Measurements from ENCODE around the gene TLL2. TPM values are rescaled to one million over a fixed set of nuclear protein-coding genes. Genes with fewer than 3 reads are reported as not detected.

Gene TLL2
- total and polyA plus RNA-seq, 2 of the 4 experiments (the other 2 are of a cell fraction): under 0.01 to 0.05 TPM

- intact Hi-C loops (cut with micrococcal nuclease): no loop called here
- no peak overlapping the region for H3K4me2 ChIP-seq (ENCODE audit: low read depth, low read length)
- no peak overlapping the region for H3K27ac ChIP-seq (ENCODE audit: insufficient read depth, low read length)
- POLR2A ChIA-PET (ENCODE audit: unreplicated experiment): no interaction called here
- no peak overlapping the region for H3K4me3 ChIP-seq (ENCODE audit: insufficient read depth, low read depth, low read length)
- H4K20me1 ChIP-seq (ENCODE audit: insufficient read depth, low read length): peaks cover 16% of the 10 kb centered on the region; the same call in 1 of the 2 replicates
- no peak overlapping the region for H4K5ac ChIP-seq (ENCODE audit: low read depth, low read length)
- peaks cover 8% of the 10 kb centered on the region; the same call in 1 of the 2 replicates for H3K9me1 ChIP-seq (ENCODE audit: insufficient read depth, low read length)
- H2AK5ac ChIP-seq (ENCODE audit: low read depth, low read length): no peak overlapping the region
- H2AK9ac ChIP-seq (replicated peaks; ENCODE audit: low read depth, low read length, poor library complexity): no peak overlapping the region
- dilution Hi-C loops (cut with HindIII; ENCODE audit: low sequenced_read_pairs, unreplicated experiment): no loop called here
- H3K18ac ChIP-seq (ENCODE audit: low read depth, low read length): no peak overlapping the region
- H3K4ac ChIP-seq (ENCODE audit: low read depth, low read length): no peak overlapping the region
- H3K36me3 ChIP-seq (ENCODE audit: control insufficient read depth, insufficient read depth, low read length): peaks cover 5% of the 10 kb centered on the region
- H2BK120ac ChIP-seq (ENCODE audit: low read depth, low read length): no peak overlapping the region
- CTCF ChIA-PET: no interaction called here
- H3K9ac ChIP-seq (ENCODE audit: low read depth, low read length): no peak overlapping the region
- H2BK5ac ChIP-seq (ENCODE audit: low read depth, low read length, poor library complexity, severe bottlenecking): no peak overlapping the region
- no peak overlapping the region for H4K91ac ChIP-seq (ENCODE audit: insufficient read depth, low read depth, low read length)
- no peak overlapping the region for H2AFZ ChIP-seq (replicated peaks; ENCODE audit: low read length, poor library complexity)
- H3K79me1 ChIP-seq (ENCODE audit: low read depth in 1 of 2, low read length in 2 of 2): 0 out of 4 replicates have a peak, but pooled peaks cover 0 to 6% of the 10 kb centered on the region in 2 experiments
- H3K9me3 ChIP-seq (ENCODE audit: control insufficient read depth, insufficient read depth, low read length): no peaks in the 10 kb centered on the region
- ATAC-seq (ENCODE audit: low read depth): no peak
- peaks cover 18% of the 10 kb centered on the region for H3K27me3 ChIP-seq (ENCODE audit: control insufficient read depth, insufficient read depth, low read length)
- H3K23ac ChIP-seq (ENCODE audit: low read depth, low read length): no peak overlapping the region
- H3K56ac ChIP-seq (ENCODE audit: extremely low read depth, insufficient read depth, low read length): no peak overlapping the region
- 63% methylated on average over 2 of the region's 2 CpGs; no CpG with 5 or more reads in 1 of the 2 experiments for WGBS, 2 experiments (ENCODE audit: extremely low coverage in 2 of 2, insufficient read length in 1 of 2)
- no peak for DNase-seq
- H2BK20ac ChIP-seq (ENCODE audit: low read depth, low read length): no peak overlapping the region
- no peak overlapping the region for H4K8ac ChIP-seq (ENCODE audit: low read depth in 2 of 2, low read length in 2 of 2)
- TF ChIP-seq RFX5 (IDR thresholded peaks at IDR 0.05; ENCODE audit: low read depth, low read length) (no peak), MAZ (IDR thresholded peaks at IDR 0.05; ENCODE audit: borderline replicate concordance, low read depth, low read length) (no peak), USF2 (IDR thresholded peaks at IDR 0.05; ENCODE audit: low read depth, low read length) (no peak), FOS (IDR thresholded peaks at IDR 0.05; ENCODE audit: low read depth, low read length) (no peak), MAFK (IDR thresholded peaks at IDR 0.05; ENCODE audit: low read depth, low read length) (no peak), RCOR1 (IDR thresholded peaks at IDR 0.05; ENCODE audit: insufficient replicate concordance, low read length) (no peak), MXI1 (IDR thresholded peaks at IDR 0.05; ENCODE audit: borderline replicate concordance, low read depth, low read length) (no peak), BHLHE40 (IDR thresholded peaks at IDR 0.05; ENCODE audit: low read depth, low read length) (no peak), RAD21 (IDR thresholded peaks at IDR 0.05; ENCODE audit: low read length) (no peak), ELK1 (IDR thresholded peaks at IDR 0.05; ENCODE audit: borderline replicate concordance, low read depth, low read length) (no peak), CEBPB (IDR thresholded peaks at IDR 0.05; ENCODE audit: low read depth, low read length) (no peak), NFE2L2 (IDR thresholded peaks at IDR 0.05; ENCODE audit: low read depth, low read length) (no peak), SMC3 (IDR thresholded peaks at IDR 0.05; ENCODE audit: low read depth, low read length) (no peak)
- H3K14ac ChIP-seq (replicated peaks; ENCODE audit: low read depth, low read length): no peak overlapping the region
- H3K4me1 ChIP-seq (ENCODE audit: control insufficient read depth, insufficient read depth, low read length): no peaks in the 10 kb centered on the region; the same call in 1 of the 2 replicates
- BruUV-seq (replicated peaks): no TSS peak
- H2BK15ac ChIP-seq (ENCODE audit: low read depth, low read length): no peak overlapping the region
- in situ Hi-C loops (cut with MboI; ENCODE audit: low sequenced_read_pairs): loop anchor here (10.0 kb wide), 1 partner anchor 122 kb away; no protein-coding TSS in a partner anchor
Observed at GRCh38 chr10:96516337-96516736, 2.6 kb upstream of the TLL2 start.
